ENCODE data around the gene ELFN1.

The ELFN1 gene

DNA sequence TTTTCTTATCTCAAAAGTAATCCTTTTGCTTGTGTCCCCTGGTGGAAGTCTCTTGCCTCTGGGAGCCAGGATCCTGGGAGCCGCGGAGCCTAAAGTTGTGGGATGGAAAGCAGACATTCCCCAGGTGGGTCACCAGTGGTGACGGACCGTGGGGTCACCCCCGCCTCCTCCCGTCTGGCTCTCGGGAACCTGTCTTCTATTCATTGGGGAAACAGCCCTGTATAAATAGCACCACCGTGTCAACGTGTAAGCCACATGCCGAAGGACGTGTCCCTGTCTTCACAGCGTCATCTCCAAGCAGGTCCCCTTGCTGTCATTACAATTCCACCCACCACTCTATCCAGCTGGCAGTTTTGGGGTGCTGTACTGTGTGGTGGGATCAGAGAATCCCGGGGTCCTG is 87.5 kb downstream of the ELFN1 start:
- Mint-ChIP-seq H3K9me3 (no peaks in the 10 kb centered on the region), H3K4me3 (no peak overlapping the region), H3K36me3 (ENCODE audit: low read depth) (no peaks in the 10 kb centered on the region), H3K27me3 (ENCODE audit: low read depth) (peaks cover 71% of the 10 kb centered on the region), H3K4me1 (peaks cover 5% of the 10 kb centered on the region), H3K27ac (peak overlapping the region in 1 of 3 experiments; percentile 52)
- TF ChIP-seq, protein P1, sequence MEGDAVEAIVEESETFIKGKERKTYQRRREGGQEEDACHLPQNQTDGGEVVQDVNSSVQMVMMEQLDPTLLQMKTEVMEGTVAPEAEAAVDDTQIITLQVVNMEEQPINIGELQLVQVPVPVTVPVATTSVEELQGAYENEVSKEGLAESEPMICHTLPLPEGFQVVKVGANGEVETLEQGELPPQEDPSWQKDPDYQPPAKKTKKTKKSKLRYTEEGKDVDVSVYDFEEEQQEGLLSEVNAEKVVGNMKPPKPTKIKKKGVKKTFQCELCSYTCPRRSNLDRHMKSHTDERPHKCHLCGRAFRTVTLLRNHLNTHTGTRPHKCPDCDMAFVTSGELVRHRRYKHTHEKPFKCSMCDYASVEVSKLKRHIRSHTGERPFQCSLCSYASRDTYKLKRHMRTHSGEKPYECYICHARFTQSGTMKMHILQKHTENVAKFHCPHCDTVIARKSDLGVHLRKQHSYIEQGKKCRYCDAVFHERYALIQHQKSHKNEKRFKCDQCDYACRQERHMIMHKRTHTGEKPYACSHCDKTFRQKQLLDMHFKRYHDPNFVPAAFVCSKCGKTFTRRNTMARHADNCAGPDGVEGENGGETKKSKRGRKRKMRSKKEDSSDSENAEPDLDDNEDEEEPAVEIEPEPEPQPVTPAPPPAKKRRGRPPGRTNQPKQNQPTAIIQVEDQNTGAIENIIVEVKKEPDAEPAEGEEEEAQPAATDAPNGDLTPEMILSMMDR (IDR thresholded peaks at IDR 0.05; ENCODE audit: unreplicated experiment in 3 of 3): no peak

DNA sequence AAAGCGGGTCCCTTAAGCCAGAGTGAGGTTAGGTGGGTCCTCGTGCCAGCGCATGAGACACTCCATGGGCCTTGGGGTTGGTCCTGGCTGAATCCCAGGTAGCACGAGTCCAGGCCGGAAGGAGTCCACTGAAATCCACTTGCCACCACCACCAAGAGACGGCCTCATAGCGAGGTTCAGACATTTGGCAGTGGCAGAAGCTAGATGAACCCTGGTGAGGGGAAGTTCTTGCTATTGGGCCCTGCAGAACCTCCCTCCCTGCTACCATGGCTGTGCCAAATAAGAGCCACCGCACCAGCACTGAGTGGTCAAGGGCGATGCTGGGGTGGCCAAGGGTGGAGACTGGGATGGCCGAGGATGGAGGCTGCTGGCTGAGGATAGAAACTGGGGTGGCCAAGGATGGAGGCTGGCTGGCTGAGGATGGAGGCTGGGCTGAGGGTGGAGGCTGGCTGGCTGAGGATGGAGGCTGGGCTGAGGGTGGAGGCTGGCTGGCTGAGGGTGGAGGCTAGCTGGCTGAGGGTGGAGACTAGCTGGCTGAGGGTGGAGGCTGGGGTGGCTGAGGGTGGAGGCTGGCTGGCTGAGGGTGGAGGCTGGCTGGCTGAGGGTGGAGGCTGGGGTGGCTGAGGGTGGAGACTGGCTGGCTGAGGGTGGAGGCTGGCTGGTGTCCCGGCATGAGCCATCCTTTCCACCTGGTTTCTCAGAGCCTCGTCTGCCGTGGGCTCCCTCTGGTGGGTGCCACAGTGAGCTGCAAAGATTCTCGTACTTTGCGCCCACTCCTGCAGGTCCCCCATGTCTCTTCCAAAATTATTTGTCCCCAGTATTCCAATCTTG is 88.2 kb downstream of the ELFN1 start:
- TF ChIP-seq, protein P1 (IDR thresholded peaks at IDR 0.05; ENCODE audit: unreplicated experiment in 3 of 3): peak; percentile 14 to 26 (median 25)

DNA sequence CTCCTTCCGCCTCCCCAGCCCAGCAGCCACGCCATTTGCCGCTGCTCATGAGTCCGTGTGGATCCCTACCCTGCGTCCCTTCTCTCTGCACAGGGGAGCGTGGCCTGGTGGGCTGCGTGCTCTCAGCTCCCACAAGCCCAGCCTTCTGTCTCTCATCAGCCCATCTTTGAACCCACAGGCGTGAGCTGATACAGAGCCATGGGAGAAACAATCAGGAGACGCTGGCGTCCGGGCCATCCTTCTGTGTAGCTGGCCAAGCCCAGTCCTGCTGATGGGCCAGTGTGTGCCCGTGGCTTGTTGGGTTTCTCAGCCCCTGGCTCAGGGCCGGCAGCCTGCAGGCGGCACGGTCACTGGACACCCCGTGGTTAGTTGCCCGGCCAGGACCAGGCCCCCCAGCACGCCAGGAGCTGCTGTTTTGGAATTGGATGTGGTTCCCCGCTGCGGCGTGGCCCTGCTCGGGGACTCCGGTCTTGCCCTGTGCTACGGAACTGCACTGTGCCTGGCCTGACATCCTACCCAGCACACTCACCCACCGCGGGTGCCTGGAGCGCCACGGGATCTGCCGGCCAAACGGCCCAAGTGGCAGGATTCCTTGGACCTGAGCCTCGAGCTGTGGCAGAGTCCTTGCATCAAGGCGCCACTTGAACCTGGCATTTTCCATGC is 88.9 kb downstream of the ELFN1 start:
- no peaks in the 10 kb centered on the region for H3K36me3 Mint-ChIP-seq (ENCODE audit: low read depth)
- H3K4me3 Mint-ChIP-seq: no peak overlapping the region
- peaks cover 5% of the 10 kb centered on the region for H3K4me1 Mint-ChIP-seq
- TF ChIP-seq, protein P1 (IDR thresholded peaks at IDR 0.05; ENCODE audit: unreplicated experiment in 3 of 3): no peak
- H3K27ac Mint-ChIP-seq: no peak overlapping the region
- H3K9me3 Mint-ChIP-seq: no peaks in the 10 kb centered on the region
- H3K27me3 Mint-ChIP-seq (ENCODE audit: low read depth): peaks cover 62% of the 10 kb centered on the region

More for the DNA sequence above, 88.2 kb downstream of the ELFN1 start:
- Mint-ChIP-seq H3K36me3 (ENCODE audit: low read depth) (no peaks in the 10 kb centered on the region), H3K4me1 (peaks cover 5% of the 10 kb centered on the region), H3K9me3 (no peaks in the 10 kb centered on the region), H3K4me3 (no peak overlapping the region), H3K27ac (no peak overlapping the region), H3K27me3 (ENCODE audit: low read depth) (peaks cover 68% of the 10 kb centered on the region)

DNA sequence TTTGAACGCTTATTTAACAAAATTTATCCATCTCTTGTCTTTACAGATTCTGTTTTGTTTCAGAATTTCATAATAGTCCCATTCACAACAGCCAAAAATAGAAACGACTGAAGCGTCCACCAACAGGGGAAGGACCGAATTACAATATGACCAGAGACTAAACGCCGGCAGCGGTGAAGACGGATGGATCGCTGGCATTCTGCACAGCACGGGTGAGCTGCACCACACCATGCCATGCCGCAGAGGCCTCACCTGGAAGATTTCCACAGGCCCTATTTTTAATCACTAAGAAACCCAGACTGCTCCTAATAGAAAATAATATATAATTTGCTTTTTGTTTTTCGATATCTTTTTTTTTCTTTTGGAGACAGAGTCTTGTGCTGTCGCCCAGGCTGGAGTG is 91.0 kb downstream of the ELFN1 start:
- peaks cover 41% of the 10 kb centered on the region for H3K27me3 Mint-ChIP-seq (ENCODE audit: low read depth)
- no peak overlapping the region for H3K27ac Mint-ChIP-seq
- H3K9me3 Mint-ChIP-seq: no peaks in the 10 kb centered on the region
- no peak overlapping the region for H3K4me3 Mint-ChIP-seq
- H3K36me3 Mint-ChIP-seq (ENCODE audit: low read depth): no peaks in the 10 kb centered on the region
- peaks cover 5% of the 10 kb centered on the region for H3K4me1 Mint-ChIP-seq
- TF ChIP-seq, protein P1 (IDR thresholded peaks at IDR 0.05; ENCODE audit: unreplicated experiment in 3 of 3): no peak

DNA sequence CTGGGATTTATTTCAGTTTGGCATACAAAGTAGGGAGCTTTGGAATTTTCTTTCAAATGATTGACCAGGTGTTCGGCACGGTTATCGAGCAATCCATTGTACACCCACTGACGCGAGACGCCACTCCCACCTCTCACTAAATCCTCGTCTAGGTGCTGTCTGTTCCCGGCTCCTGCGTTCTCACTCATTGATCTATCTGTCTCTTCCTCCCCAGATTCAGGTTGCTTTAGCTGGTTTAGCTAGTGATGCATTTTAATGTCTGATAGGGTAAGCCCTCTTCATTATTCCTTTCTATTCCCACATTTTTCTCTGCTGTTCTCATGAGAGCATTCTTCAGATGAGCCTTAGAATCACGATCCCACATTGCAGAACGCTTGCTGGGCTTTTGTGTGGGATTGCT is 91.7 kb downstream of the ELFN1 start:
- Mint-ChIP-seq H3K27ac (peak overlapping the region; percentile 37 to 52 (median 40)), H3K4me3 (no peak overlapping the region), H3K4me1 (peaks cover 5% of the 10 kb centered on the region), H3K36me3 (ENCODE audit: low read depth) (no peaks in the 10 kb centered on the region), H3K9me3 (no peaks in the 10 kb centered on the region), H3K27me3 (ENCODE audit: low read depth) (peaks cover 34% of the 10 kb centered on the region)
- TF ChIP-seq, protein P1 (IDR thresholded peaks at IDR 0.05; ENCODE audit: unreplicated experiment in 3 of 3): no peak

Data from nephron (organoid).